Osteocyte (in vitro differentiated cells): Measurements from ENCODE around the gene MTM1. TPM values are rescaled to one million over a fixed set of nuclear protein-coding genes. Genes with fewer than 3 reads are reported as not detected.

Experiments used
- DNase-seq: peaks from one replicate; pipeline ENCODE4 v3.0.0; 2021; ENCODE audit warnings: mixed read lengths; ENCODE audit not compliant: unreplicated experiment; ENCODE audit errors: extremely low spot score
- H3K27ac Mint-ChIP-seq: one replicate; pipeline ENCODE4 v1.8.0; 2021; ENCODE audit warnings: mild to moderate bottlenecking, mixed read lengths; ENCODE audit not compliant: unreplicated experiment
- H3K27me3 Mint-ChIP-seq: one replicate; pipeline ENCODE4 v1.8.0; 2021; ENCODE audit warnings: mixed read lengths; ENCODE audit not compliant: unreplicated experiment
- H3K36me3 Mint-ChIP-seq: one replicate; pipeline ENCODE4 v1.8.0; 2021; ENCODE audit warnings: mixed read lengths; ENCODE audit not compliant: unreplicated experiment
- H3K4me1 Mint-ChIP-seq: one replicate; pipeline ENCODE4 v1.8.0; 2021; ENCODE audit warnings: mixed read lengths; ENCODE audit not compliant: unreplicated experiment
- H3K4me3 Mint-ChIP-seq: one replicate; pipeline ENCODE4 v1.8.0; 2021; ENCODE audit warnings: mild to moderate bottlenecking, moderate library complexity, mixed read lengths; ENCODE audit not compliant: unreplicated experiment
- H3K9me3 Mint-ChIP-seq: one replicate; pipeline ENCODE4 v1.8.0; 2021; ENCODE audit warnings: mixed read lengths; ENCODE audit not compliant: unreplicated experiment
- CTCF ChIP-seq: fragments of 200-600 bp; sonication (generic); IDR thresholded peaks from 2 replicates; pipeline ENCODE4 v1.5.0; 2021; ENCODE audit warnings: antibody characterized with exemption, mild to moderate bottlenecking, moderate library complexity
- total RNA-seq: library from RNA; stranded (reverse); gene quantifications from 2 replicates; pipeline ENCODE4 v1.2.1, GENCODE V29; 2021

Gene MTM1
- total RNA-seq, 1 donor from 2014 or later, result 10.2 TPM

GRCh38 chrX:150605603-150606002 is 37.2 kb downstream of the MTM1 start:
- H3K4me1 Mint-ChIP-seq, result no peaks in the 10 kb centered on the region
- peaks cover 19% of the 10 kb centered on the region for H3K9me3 Mint-ChIP-seq
- DNase-seq, result no peak
- TF ChIP-seq CTCF, result no peak
- no peak overlapping the region for H3K27ac Mint-ChIP-seq
- H3K27me3 Mint-ChIP-seq, result no peaks in the 10 kb centered on the region
- no peak overlapping the region for H3K4me3 Mint-ChIP-seq
- peaks cover 15% of the 10 kb centered on the region for H3K36me3 Mint-ChIP-seq

GRCh38 chrX:150607201-150607600 is 38.8 kb downstream of the MTM1 start:
- TF ChIP-seq CTCF, result no peak
- Mint-ChIP-seq H3K4me3 (no peak overlapping the region), H3K27ac (no peak overlapping the region), H3K36me3 (peaks cover 10% of the 10 kb centered on the region), H3K27me3 (no peaks in the 10 kb centered on the region), H3K9me3 (peaks cover 19% of the 10 kb centered on the region), H3K4me1 (no peaks in the 10 kb centered on the region)
- no peak for DNase-seq

GRCh38 chrX:150610043-150610442 is 41.6 kb downstream of the MTM1 start:
- no peak overlapping the region for H3K27ac Mint-ChIP-seq
- no peak overlapping the region for H3K4me3 Mint-ChIP-seq
- no peaks in the 10 kb centered on the region for H3K27me3 Mint-ChIP-seq
- no peak for DNase-seq
- H3K36me3 Mint-ChIP-seq, result peaks cover 6% of the 10 kb centered on the region
- H3K4me1 Mint-ChIP-seq, result no peaks in the 10 kb centered on the region
- TF ChIP-seq CTCF, result no peak
- peaks cover 12% of the 10 kb centered on the region for H3K9me3 Mint-ChIP-seq

GRCh38 chrX:150610446-150610845 is 42.0 kb downstream of the MTM1 start:
- H3K27ac Mint-ChIP-seq, result no peak overlapping the region
- DNase-seq, result no peak
- no peaks in the 10 kb centered on the region for H3K27me3 Mint-ChIP-seq

GRCh38 chrX:150615356-150615755 is 46.9 kb downstream of the MTM1 start:
- Mint-ChIP-seq H3K27me3 (no peaks in the 10 kb centered on the region), H3K4me3 (no peak overlapping the region), H3K36me3 (peaks cover 15% of the 10 kb centered on the region), H3K27ac (no peak overlapping the region), H3K4me1 (no peaks in the 10 kb centered on the region), H3K9me3 (no peaks in the 10 kb centered on the region)
- no peak for TF ChIP-seq CTCF
- DNase-seq, result no peak

More at GRCh38 chrX:150610446-150610845, 42.0 kb downstream of the MTM1 start:
- Mint-ChIP-seq H3K4me1 (no peaks in the 10 kb centered on the region), H3K9me3 (peaks cover 12% of the 10 kb centered on the region), H3K4me3 (no peak overlapping the region), H3K36me3 (peaks cover 8% of the 10 kb centered on the region)
- TF ChIP-seq CTCF, result no peak
